ENCODE data around the gene RNF13.
"Not testable (repeated sequence)": the region's sequence is repeated elsewhere in the genome, so short reads cannot be mapped to it uniquely, and the experiment has no call there.

Gene RNF13

GRCh38 chr3:149936812-149937230 lies 123.8 kb downstream of the RNF13 start:
- peaks cover 6% of the 10 kb centered on the region for H3K9me3 Mint-ChIP-seq
- H3K27ac Mint-ChIP-seq = no peak overlapping the region
- H3K4me1 Mint-ChIP-seq = peaks cover 40% of the 10 kb centered on the region
- H3K27me3 Mint-ChIP-seq = no peaks in the 10 kb centered on the region
- peaks cover 26% of the 10 kb centered on the region for H3K36me3 Mint-ChIP-seq
- no peak overlapping the region for H3K4me3 Mint-ChIP-seq

DNA sequence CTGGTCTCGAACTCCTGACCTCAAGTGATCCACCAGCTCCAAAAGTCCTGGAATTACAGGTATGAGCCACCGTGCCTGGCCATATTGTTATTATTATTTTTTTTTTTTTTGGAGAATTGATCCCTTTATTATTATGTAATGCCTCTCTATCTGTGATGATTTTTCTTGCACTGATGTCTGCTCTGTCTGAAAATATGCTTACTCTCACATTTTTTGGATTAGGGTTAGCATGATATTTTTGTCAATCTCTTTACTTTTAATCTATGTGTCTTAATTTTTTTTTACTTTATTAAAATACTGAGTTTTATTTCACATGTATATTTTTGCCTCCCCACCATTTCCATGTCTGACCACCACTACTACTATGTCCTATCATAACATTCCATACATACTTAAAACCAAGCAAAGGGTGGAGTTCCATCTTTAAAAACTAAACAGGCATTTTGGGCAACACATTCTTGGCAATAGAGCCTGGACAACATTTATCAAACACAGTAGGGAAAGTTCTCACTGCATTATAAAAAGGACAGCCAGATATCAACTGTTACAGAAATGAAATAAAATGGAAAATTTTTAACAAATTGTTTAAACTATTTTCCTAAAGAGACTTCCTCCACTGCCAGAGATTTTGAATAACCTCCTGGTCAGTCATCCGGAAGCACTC lies 125.5 kb downstream of the RNF13 start:
- peaks cover 33% of the 10 kb centered on the region for H3K36me3 Mint-ChIP-seq
- peaks cover 46% of the 10 kb centered on the region for H3K4me1 Mint-ChIP-seq

DNA sequence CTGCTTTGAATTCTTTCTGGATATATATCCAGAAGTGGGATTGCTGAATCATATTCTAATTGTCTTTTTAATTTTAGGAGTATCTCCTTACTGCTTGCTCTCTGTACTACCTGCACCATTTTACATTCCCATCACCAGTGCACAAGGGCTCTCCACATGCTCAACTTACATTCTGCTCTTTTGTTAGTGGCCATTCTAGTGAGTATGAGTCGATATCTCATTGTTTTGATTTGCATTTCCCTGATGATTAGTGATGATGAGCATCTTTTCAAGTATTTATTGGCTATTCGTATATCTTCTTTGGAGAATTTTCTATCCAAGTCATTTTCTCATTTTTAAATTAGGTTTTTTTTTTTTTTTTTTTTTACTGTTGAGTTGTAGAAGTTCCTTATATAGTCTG lies 128.2 kb downstream of the RNF13 start:
- H3K27ac Mint-ChIP-seq = no peak overlapping the region
- peaks cover 34% of the 10 kb centered on the region for H3K4me1 Mint-ChIP-seq
- H3K4me3 Mint-ChIP-seq = no peak overlapping the region
- no peaks in the 10 kb centered on the region for H3K27me3 Mint-ChIP-seq
- peaks cover 33% of the 10 kb centered on the region for H3K36me3 Mint-ChIP-seq
- peaks cover 6% of the 10 kb centered on the region for H3K9me3 Mint-ChIP-seq

More for the DNA sequence above, 125.5 kb downstream of the RNF13 start:
- H3K4me3 Mint-ChIP-seq, H3K9me3 Mint-ChIP-seq, H3K27me3 Mint-ChIP-seq, H3K27ac Mint-ChIP-seq: not testable (repeated sequence)

DNA sequence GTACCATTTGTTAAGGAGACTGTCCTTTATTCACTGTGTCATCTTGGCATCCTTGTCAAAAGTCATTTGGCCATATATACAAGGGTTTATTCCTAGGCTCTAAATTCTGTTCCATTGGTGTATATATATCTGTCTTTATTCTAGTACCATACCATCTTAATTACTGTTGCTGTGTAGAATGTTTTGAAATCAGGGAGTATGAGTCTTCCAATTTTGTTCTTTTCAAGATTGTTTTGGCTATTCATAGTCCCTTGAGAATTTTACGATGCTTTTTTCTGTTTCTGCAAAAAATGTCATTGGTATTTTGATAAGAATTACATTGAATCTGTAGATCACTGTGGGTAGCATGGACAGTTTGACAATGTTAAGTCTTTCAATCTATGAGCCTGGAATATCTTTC lies 128.9 kb downstream of the RNF13 start:
- peaks cover 34% of the 10 kb centered on the region for H3K4me1 Mint-ChIP-seq
- no peak overlapping the region for H3K27ac Mint-ChIP-seq
- H3K36me3 Mint-ChIP-seq = peaks cover 33% of the 10 kb centered on the region
- H3K27me3 Mint-ChIP-seq = no peaks in the 10 kb centered on the region
- H3K4me3 Mint-ChIP-seq = no peak overlapping the region
- H3K9me3 Mint-ChIP-seq = peaks cover 6% of the 10 kb centered on the region

GRCh38 chr3:149942409-149942808 lies 129.4 kb downstream of the RNF13 start:
- no peaks in the 10 kb centered on the region for H3K27me3 Mint-ChIP-seq
- H3K9me3 Mint-ChIP-seq = peaks cover 6% of the 10 kb centered on the region
- H3K27ac Mint-ChIP-seq = no peak overlapping the region
- peaks cover 35% of the 10 kb centered on the region for H3K4me1 Mint-ChIP-seq
- peaks cover 33% of the 10 kb centered on the region for H3K36me3 Mint-ChIP-seq
- no peak overlapping the region for H3K4me3 Mint-ChIP-seq

- Mint-ChIP-seq H3K36me3 (peaks cover 36% of the 10 kb centered on the region), H3K4me1 (peaks cover 39% of the 10 kb centered on the region)
- not testable (repeated sequence) for H3K4me3 Mint-ChIP-seq, H3K27ac Mint-ChIP-seq, H3K9me3 Mint-ChIP-seq, H3K27me3 Mint-ChIP-seq
These were observed 131.0 kb downstream of the RNF13 start for GRCh38 chr3:149943966-149944365.

- H3K4me1 Mint-ChIP-seq = peaks cover 42% of the 10 kb centered on the region
- H3K36me3 Mint-ChIP-seq = peaks cover 25% of the 10 kb centered on the region
- H3K9me3 Mint-ChIP-seq = peaks cover 6% of the 10 kb centered on the region
- no peak overlapping the region for H3K4me3 Mint-ChIP-seq
- no peaks in the 10 kb centered on the region for H3K27me3 Mint-ChIP-seq
- H3K27ac Mint-ChIP-seq = no peak overlapping the region
These were observed 134.2 kb downstream of the RNF13 start for GRCh38 chr3:149947231-149947630.

- no peaks in the 10 kb centered on the region for H3K27me3 Mint-ChIP-seq
- no peak overlapping the region for H3K27ac Mint-ChIP-seq
- peaks cover 11% of the 10 kb centered on the region for H3K36me3 Mint-ChIP-seq
- peaks cover 50% of the 10 kb centered on the region for H3K4me1 Mint-ChIP-seq
- H3K9me3 Mint-ChIP-seq = no peaks in the 10 kb centered on the region
- H3K4me3 Mint-ChIP-seq = no peak overlapping the region
These were observed 136.2 kb downstream of the RNF13 start for GRCh38 chr3:149949181-149949580.

DNA sequence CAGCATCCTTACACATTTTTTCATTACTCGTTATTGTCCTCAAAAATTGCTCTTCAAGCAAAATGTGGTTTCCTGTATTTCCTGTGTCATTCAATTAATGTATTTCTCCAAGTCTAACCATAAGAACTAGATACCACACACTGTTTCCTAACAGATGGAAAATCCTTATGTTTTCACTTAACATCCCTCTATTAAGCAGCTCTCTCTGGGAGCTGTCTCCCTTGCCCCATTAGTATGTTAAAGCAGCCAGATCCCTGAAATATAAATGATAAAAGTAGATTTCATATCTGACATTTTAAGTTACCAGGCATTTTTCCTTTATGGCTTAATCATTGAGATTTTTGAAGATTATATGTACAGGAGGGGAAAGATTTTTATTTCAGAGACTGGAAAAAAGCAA lies 141.8 kb downstream of the RNF13 start:
- Mint-ChIP-seq H3K4me1 (peaks cover 31% of the 10 kb centered on the region), H3K4me3 (no peak overlapping the region), H3K9me3 (no peaks in the 10 kb centered on the region), H3K27me3 (no peaks in the 10 kb centered on the region), H3K36me3 (peaks cover under 1% of the 10 kb centered on the region), H3K27ac (no peak overlapping the region)

GRCh38 chr3:149955449-149955848 lies 142.4 kb downstream of the RNF13 start:
- Mint-ChIP-seq H3K4me3 (no peak overlapping the region), H3K36me3 (no peaks in the 10 kb centered on the region), H3K27ac (no peak overlapping the region), H3K4me1 (peaks cover 28% of the 10 kb centered on the region), H3K27me3 (no peaks in the 10 kb centered on the region), H3K9me3 (no peaks in the 10 kb centered on the region)

DNA sequence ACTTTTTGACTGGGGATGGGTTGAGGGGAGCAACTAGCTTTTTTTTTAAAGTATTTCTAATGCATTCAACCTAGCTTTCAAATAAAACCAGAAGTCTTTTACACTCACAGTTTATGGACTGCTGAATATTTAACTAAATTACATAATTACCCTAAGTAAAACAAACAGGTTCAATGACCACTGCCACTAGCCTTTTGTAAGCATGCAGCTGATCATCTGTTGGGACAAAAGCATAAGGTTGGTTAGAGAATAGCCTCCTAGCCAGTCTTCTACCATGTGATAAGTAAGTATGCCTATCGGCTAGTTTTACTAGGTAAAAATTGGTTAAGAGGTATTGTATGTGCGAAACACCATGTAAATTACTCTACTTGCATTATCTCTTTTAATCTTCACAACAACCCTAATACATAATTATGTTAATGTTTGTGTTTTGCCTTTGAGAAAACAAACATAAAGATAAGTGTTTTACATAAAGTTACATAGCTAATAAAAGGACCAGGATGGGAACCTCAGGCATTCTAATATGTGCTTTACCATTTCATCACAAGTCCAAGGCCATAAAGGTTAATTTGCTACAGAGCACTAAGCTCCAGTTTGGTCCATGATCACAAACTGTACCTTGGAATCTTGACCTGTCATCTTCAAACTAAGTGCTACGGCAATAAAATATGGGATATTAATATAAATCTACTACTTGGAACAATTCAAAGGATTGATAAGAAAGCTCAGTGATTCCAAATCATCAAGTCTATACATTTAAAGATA lies 144.5 kb downstream of the RNF13 start:
- Mint-ChIP-seq H3K9me3 (no peaks in the 10 kb centered on the region), H3K27ac (no peak overlapping the region), H3K4me3 (no peak overlapping the region), H3K36me3 (no peaks in the 10 kb centered on the region), H3K4me1 (peaks cover 23% of the 10 kb centered on the region), H3K27me3 (no peaks in the 10 kb centered on the region)

GRCh38 chr3:149958171-149958796 lies 145.3 kb downstream of the RNF13 start:
- Mint-ChIP-seq H3K9me3 (no peaks in the 10 kb centered on the region), H3K4me3 (no peak overlapping the region), H3K27ac (no peak overlapping the region), H3K36me3 (no peaks in the 10 kb centered on the region), H3K27me3 (no peaks in the 10 kb centered on the region), H3K4me1 (peaks cover 19% of the 10 kb centered on the region)

- H3K4me3 Mint-ChIP-seq = no peak overlapping the region
- H3K4me1 Mint-ChIP-seq = peaks cover 10% of the 10 kb centered on the region
- no peaks in the 10 kb centered on the region for H3K36me3 Mint-ChIP-seq
- no peak overlapping the region for H3K27ac Mint-ChIP-seq
- H3K9me3 Mint-ChIP-seq = no peaks in the 10 kb centered on the region
- no peaks in the 10 kb centered on the region for H3K27me3 Mint-ChIP-seq
These were observed 146.4 kb downstream of the RNF13 start for GRCh38 chr3:149959443-149959842.

DNA sequence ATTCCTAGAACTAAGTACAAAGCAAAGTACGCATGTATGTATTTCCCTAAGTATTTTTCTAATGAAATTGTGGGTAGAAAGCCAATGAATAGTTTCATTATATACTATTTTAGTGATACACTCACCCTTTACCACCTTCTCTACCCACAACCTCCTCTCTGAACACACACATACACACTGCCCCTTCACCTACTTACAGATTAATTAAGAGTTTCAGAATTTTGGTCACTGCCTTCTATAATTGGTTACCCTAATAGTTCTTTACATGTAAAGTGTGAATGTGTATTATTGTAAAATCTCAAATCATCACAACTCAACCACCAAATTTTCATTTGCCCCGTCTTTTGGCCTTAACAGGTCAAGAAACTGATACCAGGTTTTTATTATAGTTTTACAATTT lies 150.5 kb downstream of the RNF13 start:
- H3K4me3 Mint-ChIP-seq = no peak overlapping the region
- H3K27me3 Mint-ChIP-seq = peaks cover 2% of the 10 kb centered on the region
- no peak overlapping the region for H3K27ac Mint-ChIP-seq
- H3K9me3 Mint-ChIP-seq = no peaks in the 10 kb centered on the region
- H3K4me1 Mint-ChIP-seq = peaks cover 4% of the 10 kb centered on the region
- H3K36me3 Mint-ChIP-seq = peaks cover 2% of the 10 kb centered on the region

DNA sequence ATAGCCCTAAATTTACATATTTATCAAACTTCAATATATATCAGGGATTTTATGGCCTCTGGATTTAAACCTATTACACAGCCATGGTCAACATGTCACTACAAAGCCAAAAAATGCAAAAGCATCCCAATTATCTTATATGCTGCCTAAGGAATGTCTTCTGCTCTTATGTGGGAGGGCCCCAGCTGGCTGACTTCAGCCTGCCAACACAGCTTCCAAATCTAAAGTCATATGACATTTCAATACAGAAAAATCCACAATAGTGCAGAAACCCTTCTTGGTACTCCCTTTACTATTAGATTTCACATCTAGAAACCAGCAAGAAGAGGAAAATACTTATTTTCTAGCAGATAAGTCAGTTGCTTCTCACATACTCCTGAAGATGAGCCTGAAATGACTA lies 151.3 kb downstream of the RNF13 start:
- peaks cover 2% of the 10 kb centered on the region for H3K27me3 Mint-ChIP-seq
- H3K27ac Mint-ChIP-seq = no peak overlapping the region

DNA sequence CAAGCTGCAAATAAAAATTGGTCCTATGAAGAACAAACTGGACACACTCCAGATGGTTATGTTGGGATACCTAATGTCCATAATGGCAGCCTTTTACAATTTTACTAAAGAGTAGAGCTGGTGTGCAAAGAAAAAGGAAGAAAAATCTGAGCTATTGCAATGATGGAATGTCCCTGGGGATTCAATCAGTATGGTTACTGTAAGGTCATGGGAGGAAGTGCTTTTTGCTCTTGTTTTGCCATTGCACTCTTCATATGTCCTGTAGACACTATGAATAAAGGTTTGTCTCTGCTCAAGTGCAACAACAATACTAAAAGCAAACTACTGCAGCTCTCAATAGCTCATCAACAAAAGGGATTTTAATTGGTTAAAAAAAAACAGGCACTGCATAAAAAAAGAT lies 152.3 kb downstream of the RNF13 start:
- Mint-ChIP-seq H3K4me3 (no peak overlapping the region), H3K27me3 (peaks cover 2% of the 10 kb centered on the region), H3K27ac (no peak overlapping the region), H3K4me1 (peaks cover 15% of the 10 kb centered on the region), H3K36me3 (peaks cover 2% of the 10 kb centered on the region), H3K9me3 (no peaks in the 10 kb centered on the region)

More for the DNA sequence above, 151.3 kb downstream of the RNF13 start:
- no peaks in the 10 kb centered on the region for H3K9me3 Mint-ChIP-seq
- H3K4me3 Mint-ChIP-seq = no peak overlapping the region
- H3K4me1 Mint-ChIP-seq = peaks cover 8% of the 10 kb centered on the region
- H3K36me3 Mint-ChIP-seq = peaks cover 2% of the 10 kb centered on the region

Data from activated naive CD4-positive, alpha-beta T cell treated with anti-CD3 and anti-CD28 coated beads, Interleukin-2, amount 50 U/mL, for 24 hours (primary cell).